HG03521 (cell line): ENCODE measurements around the gene MAT2A.
A peak's percentile ranks its signal among the peaks of the same experiment; 100 is the strongest.
"Not testable (repeated sequence)": the region's sequence is repeated elsewhere in the genome, so short reads cannot be mapped to it uniquely, and the experiment has no call there.

Source experiments
- ATAC-seq: cut with Tn5 transposase; IDR thresholded peaks from one replicate; pipeline ENCODE4 v1.9.1; 2021; ENCODE audit warnings: mild to moderate bottlenecking, moderate library complexity; ENCODE audit not compliant: unreplicated experiment

MAT2A gene

GRCh38 chr2:85523903-85524335, 15.0 kb upstream of the MAT2A start:
- ATAC-seq = no peak

- no peak for ATAC-seq
Observed at GRCh38 chr2:85524336-85524908, 14.5 kb upstream of the MAT2A start.

- ATAC-seq = no peak
Observed at GRCh38 chr2:85525029-85525428, 13.9 kb upstream of the MAT2A start.

DNA sequence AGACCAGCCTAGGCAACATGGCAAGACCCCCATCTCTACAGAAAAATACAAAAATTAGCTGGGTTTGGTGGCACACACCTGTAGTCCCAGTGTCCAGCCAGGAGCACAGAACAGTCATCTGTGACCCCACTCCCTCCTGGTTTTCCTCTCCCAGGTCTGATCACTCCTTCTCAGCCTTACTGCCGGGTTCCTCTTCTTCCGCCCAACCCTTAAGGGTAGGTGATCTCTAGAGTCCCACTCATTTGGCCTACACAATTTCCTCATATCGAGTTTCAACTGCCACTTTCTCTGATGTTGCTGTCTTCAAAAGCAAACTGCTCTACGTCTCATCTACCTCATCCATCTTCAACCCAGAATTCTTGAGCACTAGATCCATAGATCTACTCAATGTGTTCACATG, 13.4 kb upstream of the MAT2A start:
- ATAC-seq = no peak

DNA sequence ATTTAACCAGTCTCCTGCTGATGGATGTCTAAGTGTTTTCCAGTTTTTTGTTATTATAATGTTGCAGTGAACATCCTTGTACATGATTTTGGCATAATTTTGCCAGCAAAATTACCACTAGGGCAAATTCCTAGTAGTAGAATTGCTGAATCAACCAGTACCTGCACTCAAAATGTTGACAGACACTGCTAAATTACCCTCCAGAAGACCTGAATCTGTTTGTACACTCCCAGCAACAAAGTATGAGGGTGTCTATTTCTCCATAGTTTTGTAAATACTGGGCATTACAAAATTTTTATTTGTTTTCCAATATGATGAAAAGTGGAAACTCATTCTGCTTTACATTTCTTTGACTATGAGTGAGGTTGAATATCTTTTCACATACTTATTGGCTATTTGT, 11.2 kb upstream of the MAT2A start:
- no peak for ATAC-seq

DNA sequence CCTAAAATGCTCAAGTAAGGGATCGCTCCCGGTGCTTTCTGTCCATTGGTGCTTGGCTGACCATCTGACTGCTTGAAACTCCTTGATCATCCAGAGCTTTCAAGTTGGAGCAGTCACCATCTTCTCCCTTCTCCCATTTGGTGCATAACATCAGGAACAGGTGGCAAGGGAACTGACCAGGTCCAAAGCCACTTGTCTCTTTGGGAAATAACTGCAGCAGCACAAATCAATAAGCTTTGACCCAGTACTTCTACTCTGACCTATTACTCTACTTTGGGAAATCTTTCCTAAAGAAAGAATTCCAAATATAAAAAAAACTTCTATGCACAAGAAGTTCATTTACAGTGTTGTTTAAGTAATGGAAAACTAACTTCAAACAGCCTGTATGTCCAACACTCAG, 10.6 kb upstream of the MAT2A start:
- ATAC-seq = no peak

DNA sequence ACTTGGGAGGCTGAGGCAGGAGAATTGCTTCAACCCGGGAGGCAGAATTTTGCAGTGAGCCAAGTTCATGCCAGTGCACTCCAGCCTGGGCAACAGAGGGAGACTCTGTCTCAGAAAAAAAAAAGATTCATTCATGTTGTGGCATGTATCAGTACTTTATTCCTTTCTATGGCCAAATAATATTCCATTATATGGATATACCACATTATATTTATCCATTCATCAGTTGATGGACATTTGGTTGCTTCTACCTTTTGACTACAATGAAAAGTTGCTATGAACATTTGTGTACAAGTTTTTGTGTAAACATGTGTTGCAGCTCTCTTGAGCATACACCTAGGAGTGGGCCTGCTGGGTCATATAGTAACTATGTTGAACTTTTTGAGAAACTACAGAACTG, 9.2 kb upstream of the MAT2A start:
- no peak for ATAC-seq

DNA sequence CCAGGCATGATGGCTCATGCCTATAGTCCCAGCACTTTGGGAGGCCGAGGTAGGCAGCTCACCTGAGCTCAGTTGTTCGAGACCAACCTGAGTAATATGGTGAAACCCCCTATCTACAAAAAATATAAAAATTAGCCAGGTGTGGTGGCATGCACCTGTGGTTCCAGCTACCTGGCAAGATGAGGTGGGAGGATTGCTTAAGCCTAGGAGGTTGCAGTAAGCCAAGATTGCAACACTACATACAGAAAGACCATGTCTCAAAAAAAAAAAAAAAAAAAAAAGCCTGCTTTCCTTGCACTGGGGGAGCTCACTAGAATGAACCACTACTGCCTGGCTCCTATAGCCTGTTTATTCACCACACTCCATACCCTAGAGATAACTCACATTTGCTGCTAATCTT, 7.4 kb upstream of the MAT2A start:
- ATAC-seq = no peak

GRCh38 chr2:85534099-85534498, 4.9 kb upstream of the MAT2A start:
- ATAC-seq = no peak

- ATAC-seq = no peak
Observed at GRCh38 chr2:85534881-85535280, 4.1 kb upstream of the MAT2A start.

- no peak for ATAC-seq
Observed at GRCh38 chr2:85536479-85536878, 2.5 kb upstream of the MAT2A start.

GRCh38 chr2:85537600-85538506, 1.1 kb upstream of the MAT2A start:
- no peak for ATAC-seq

- peak; percentile 35 for ATAC-seq
Observed at GRCh38 chr2:85539361-85540132, 579 bp downstream of the MAT2A start.

GRCh38 chr2:85540133-85540648, 1.2 kb downstream of the MAT2A start:
- ATAC-seq = no peak

- ATAC-seq = no peak
Observed at GRCh38 chr2:85541262-85541661, 2.3 kb downstream of the MAT2A start.

DNA sequence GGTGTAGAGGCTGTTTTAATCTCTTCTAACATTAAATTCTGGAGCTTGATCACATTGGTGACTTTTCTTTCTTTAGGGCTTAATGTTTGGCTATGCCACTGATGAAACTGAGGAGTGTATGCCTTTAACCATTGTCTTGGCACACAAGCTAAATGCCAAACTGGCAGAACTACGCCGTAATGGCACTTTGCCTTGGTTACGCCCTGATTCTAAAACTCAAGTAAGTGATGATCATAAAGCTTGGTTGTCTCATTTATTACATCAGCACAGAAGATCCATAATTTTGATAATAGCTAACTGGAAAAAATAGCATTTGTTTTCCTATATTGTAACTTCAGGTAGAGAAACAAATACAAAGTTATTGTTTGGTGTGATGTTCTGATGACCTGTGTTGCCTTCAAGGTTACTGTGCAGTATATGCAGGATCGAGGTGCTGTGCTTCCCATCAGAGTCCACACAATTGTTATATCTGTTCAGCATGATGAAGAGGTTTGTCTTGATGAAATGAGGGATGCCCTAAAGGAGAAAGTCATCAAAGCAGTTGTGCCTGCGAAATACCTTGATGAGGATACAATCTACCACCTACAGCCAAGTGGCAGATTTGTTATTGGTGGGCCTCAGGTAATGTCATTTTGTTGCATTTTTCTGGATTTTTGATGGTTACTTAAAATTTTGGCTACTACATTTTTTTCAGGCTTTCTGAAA, 2.9 kb downstream of the MAT2A start:
- ATAC-seq = no peak

DNA sequence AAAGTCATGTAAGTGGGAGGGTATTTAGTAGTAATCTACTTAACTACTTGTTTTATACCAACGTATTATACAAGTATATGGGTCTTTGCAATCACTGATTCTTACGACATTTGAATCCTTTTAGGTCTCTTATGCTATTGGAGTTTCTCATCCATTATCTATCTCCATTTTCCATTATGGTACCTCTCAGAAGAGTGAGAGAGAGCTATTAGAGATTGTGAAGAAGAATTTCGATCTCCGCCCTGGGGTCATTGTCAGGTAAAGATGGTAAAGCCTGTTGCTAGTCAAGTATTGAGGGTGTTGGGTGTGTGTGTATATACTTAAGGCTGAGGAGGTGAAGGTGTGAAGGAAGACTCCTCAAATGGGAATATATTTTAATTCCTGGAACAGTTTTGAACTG, 3.8 kb downstream of the MAT2A start:
- no peak for ATAC-seq

DNA sequence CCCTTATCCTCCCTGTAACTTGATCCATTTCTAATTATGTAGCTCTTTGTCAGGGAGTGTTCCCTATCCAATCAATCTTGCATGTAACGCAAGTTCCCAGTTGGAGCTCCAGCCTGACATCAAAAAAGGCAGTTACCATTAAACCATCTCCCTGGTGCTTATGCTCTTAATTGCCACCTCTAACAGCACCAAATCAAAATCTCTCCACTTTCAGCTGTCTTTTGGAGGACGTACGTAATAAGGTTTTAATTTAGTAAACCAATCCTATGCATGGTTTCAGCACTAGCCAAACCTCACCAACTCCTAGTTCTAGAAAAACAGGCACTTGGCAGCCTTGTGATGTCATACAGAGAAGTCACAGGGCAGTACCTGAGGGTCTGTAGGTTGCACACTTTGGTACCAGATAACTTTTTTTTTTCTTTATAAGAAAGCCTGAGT, 5.3 kb downstream of the MAT2A start:
- not testable (repeated sequence) for ATAC-seq

- not testable (repeated sequence) for ATAC-seq
Observed at GRCh38 chr2:85544915-85545779, 6.2 kb downstream of the MAT2A start.

DNA sequence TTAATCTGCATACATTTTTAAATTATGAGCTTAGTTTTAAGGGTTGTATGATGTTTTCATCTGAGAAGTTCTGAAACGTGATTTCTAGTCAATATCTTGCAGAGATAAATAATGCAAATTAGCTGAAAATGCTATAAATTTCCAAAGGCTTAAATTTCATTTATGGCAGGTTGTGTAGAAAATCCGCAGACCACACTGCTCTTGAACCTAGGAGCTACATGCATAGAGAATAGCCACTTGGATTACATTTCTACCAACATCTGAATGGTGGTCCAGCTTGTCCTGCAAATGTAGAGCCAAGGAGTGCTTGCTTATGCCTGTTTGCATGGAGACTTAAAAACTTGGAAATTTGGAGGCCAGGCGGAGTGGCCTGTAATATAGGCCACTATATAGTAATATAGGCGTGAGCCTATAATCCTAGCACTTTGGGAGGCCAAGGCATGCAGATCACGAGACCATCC, 6.8 kb downstream of the MAT2A start:
- ATAC-seq = no peak
